ACHN (cell line): Measurements from ENCODE around the gene CBY1.
"Not testable (repeated sequence)": the region's sequence is repeated elsewhere in the genome, so short reads cannot be mapped to it uniquely, and the experiment has no call there.

ENCODE experiments used
- DNase-seq: peaks from one replicate; pipeline ENCODE4 v3.0.0-alpha.2; 2015
- in situ Hi-C: cut with HindIII; loops from 2 replicates; pipeline ENCODE4 v1.10.0; 2017; ENCODE audit warnings: low sequenced_read_pairs, low pct_ligation_motif_present, low pct_unique_long_range_greater_than_20kb

Gene CBY1

DNA sequence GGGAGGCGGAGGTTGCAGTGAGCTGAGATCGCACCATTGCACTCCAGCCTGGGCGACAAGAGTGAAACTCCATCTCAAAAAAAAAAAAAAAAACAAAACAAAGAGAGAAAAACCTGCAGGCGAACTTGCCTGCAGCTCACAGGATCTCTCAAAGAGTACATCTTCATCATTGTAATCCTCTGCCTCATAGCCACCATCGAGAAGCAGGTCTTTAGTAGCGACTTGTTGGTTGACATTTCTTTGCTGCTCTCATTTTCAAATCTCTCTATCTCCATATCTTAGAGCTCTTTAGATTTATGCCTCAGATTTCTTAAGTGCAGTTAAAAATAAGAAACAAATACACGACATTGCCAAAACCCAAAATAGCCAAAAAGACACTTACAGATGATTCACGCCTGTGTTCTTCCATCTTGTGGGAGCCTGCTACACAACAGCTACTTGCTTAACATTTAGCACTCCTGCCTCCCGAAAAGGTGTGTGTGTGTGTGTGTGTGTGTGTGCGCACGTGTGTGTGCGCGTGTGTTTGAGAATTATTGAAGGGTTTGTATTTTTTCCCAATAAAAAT is 14.9 kb upstream of the CBY1 start:
- in situ Hi-C loops, result no loop called here
- DNase-seq, result no peak

DNA sequence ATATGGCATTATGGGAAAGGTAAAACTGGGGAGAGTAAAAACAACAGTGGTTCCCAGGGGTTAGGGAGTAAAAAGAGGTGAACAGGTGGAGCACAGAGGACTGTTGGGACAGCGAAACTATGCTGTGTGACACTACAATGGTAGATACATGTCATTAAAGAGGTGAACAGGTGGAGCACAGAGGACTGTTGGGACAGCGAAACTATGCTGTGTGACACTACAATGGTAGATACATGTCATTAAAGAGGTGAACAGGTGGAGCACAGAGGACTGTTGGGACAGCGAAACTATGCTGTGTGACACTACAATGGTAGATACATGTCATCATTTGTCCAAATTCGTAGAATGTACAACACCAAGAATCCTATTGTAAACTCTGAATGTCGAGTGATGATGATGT is 12.2 kb upstream of the CBY1 start:
- in situ Hi-C loops, result not testable (repeated sequence)

GRCh38 chr22:38645430-38645829 is 11.0 kb upstream of the CBY1 start:
- in situ Hi-C loops, result no loop called here
- no peak for DNase-seq

More for the DNA sequence above, 12.2 kb upstream of the CBY1 start:
- not testable (repeated sequence) for DNase-seq

DNA sequence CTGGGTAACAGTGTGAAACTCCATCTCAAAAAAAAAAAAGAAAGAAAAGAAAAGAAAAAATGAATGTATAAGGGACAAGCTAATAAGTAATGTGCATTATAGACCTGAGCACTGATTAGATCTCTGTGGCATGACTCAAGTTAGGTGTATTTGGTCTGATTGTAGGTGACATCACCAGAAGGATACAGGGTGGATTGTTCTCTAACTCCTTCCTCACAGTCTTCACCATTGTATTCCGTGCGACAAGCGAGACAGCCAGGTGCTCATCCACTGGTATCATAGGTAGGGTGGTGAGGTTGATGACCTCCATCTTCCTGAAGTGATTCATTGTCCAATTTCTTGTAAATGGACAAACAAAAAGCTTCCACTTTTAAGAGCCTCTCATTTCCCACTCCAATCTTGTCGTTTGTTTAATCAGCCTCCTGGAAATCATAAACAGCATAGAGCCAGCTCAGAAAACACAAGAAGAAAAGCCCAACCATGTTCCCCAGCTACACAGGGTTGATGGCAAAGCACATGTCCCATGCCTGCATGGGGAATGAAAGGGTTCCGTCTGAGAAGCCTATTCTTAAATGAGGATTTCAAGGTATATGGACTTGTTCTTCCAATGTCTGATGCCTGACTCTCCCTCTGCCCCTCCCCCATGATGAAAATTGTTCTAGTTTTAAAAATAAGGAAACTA is 6.5 kb upstream of the CBY1 start:
- in situ Hi-C loops, result no loop called here

DNA sequence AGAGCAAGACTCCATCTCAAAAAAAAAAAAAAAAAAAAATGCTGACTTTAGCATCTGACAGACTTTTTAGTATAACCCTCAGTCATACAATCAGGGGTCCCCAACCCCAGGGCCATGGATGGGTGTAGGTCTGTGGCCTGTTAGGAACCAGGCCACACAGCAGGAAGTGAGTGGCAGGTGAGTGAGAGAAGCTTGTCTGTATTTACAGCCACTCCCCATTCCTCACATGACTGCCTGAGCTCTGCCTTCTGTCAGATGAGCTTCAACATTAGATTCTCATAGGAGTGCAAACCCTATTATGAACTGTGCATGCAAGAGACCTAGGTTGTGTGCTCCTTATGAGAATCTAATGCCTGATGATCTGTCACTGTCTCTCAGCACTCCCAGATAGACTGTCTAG is 3.6 kb upstream of the CBY1 start:
- DNase-seq, result no peak
- in situ Hi-C loops, result no loop called here

More for the DNA sequence above, 6.5 kb upstream of the CBY1 start:
- DNase-seq, result no peak

- DNase-seq, result no peak
- in situ Hi-C loops, result no loop called here
These were observed 2.7 kb upstream of the CBY1 start for GRCh38 chr22:38653741-38654140.

DNA sequence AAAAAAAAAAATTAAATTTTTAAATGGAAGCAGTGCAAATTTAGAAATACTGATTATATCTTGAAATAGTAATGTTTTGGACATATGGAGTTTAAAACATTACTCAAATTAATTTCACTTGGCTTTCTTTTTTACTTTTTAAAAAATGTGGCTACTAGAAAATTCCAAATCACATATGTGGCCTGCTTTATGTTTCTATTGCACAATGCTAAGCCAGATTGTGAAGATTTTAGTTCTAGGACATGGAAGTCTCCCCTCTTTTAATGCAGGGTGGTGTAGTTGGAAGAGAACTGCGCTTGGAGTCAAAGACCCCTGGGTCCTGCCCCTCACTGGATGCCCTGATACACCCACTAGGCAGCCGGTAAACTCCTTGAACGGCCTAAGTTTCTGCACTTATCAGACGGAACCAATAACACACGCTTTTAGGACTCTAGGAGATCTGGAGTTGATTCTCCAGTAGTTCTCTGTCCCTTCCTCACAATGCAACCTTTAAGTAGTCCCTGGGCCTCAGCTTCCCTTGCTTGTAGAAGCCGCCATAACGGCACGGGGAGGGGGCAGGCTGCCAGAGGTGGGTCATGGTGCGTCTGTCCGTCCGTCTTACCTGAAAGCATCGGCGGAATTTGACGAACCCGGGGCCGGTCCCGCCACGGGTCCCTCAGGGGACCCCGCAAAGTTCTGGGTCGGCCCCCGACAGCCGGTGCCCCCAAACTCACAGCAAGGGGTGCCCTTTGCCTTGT is 751 bp upstream of the CBY1 start:
- peak; percentile 18 for DNase-seq
- in situ Hi-C loops, result no loop called here

- in situ Hi-C loops, result no loop called here
- DNase-seq, result peak; percentile 33
These were observed 839 bp downstream of the CBY1 start for GRCh38 chr22:38657045-38657909.

DNA sequence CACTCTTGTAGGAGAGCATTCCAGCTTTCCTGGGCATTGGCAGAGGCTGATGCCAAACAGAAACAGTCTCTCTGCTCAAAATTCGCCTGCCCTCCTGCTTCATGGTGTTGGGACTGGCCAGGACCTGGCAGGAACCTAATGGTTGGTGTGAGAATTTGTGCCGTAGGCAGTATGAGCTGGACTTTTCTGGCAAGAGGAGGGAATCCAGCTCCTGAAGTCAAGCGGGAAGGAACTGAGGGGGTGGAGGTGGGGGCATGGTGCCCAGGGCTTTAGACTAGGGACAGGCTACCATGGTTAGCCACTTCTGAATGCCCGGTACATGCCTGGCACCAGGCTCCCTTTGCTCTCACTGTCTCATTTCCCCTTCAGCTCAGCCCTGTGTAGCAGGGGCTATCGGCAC is 18.4 kb downstream of the CBY1 start:
- DNase-seq, result no peak
- in situ Hi-C loops, result no loop called here

GRCh38 chr22:38675833-38676232 is 19.4 kb downstream of the CBY1 start:
- in situ Hi-C loops, result no loop called here
- no peak for DNase-seq

GRCh38 chr22:38681582-38682335 is 25.3 kb downstream of the CBY1 start, which contains the start of gene TOMM22:
TSS of gene TOMM22 (plus strand) at chr22:38681957. CDS start at chr22:38681979, 22 bp downstream.
- DNase-seq, result peak; percentile 85
- in situ Hi-C loops, result no loop called here

DNA sequence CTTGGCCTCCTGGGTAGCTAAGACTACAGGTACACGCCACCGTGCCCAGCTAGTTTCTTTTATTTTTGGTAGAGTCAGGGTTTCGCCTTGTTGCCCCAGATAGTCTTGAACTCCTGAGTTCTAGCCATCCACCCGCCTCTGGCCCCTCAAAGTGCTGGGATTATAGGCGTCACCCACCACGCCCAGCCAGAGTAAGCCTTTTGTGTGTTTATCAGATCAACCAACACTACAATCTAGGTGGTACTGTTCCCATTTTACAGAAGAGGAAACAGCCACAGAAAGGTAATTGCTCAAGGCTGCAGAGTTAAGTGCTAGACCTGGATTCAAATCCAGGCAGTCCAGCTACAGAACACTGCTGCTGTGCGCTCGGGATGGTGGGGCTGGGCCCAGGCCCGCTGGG is 28.5 kb downstream of the CBY1 start:
- DNase-seq, result no peak
- in situ Hi-C loops, result no loop called here

- no peak for DNase-seq
- in situ Hi-C loops, result no loop called here
These were observed 29.3 kb downstream of the CBY1 start for GRCh38 chr22:38685761-38686160.

- in situ Hi-C loops, result no loop called here
- DNase-seq, result no peak
These were observed 33.2 kb downstream of the CBY1 start for GRCh38 chr22:38689651-38690050.

DNA sequence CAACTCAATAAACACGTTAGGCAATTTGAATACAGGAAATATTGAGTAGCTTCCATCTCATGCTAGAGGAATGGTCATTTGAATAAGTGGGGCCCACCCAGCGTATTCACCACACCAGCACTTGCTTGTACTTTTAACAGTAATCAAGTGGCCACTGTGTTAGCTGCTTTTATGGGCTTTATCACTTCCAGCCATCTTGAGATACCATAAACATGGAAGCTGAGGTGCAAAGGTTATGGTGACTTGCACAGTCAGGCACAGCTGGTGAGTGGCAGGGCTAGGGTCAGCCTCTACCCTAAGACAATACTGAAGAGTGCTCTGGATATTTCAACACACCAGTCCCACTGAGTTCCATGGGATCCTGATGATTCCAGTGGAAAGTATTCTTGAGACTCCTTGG is 37.6 kb downstream of the CBY1 start:
- in situ Hi-C loops, result no loop called here
- no peak for DNase-seq

- DNase-seq, result no peak
- in situ Hi-C loops, result no loop called here
These were observed 38.5 kb downstream of the CBY1 start for GRCh38 chr22:38694940-38695339.

GRCh38 chr22:38696606-38697424 is 40.4 kb downstream of the CBY1 start:
- DNase-seq, result peak; percentile 68

More at GRCh38 chr22:38696606-38697424, 40.4 kb downstream of the CBY1 start:
- in situ Hi-C loops, result no loop called here
